M059J (cell line): ENCODE results near the gene DUSP5. TPM values are rescaled to one million over a fixed set of nuclear protein-coding genes. Genes with fewer than 3 reads are reported as not detected.
"Not testable (repeated sequence)": the region's sequence is repeated elsewhere in the genome, so short reads cannot be mapped to it uniquely, and the experiment has no call there.

Experiments
- DNase-seq: peaks from one replicate; pipeline ENCODE4 v3.0.0-alpha.2; 2012; ENCODE audit warnings: low read depth
- total RNA-seq: library from RNA; depleted of rRNA; stranded (reverse); fragments of >200 nt; shearing (Covaris generic); gene quantifications from 2 replicates; pipeline ENCODE4 v1.2.3, GENCODE V29; 2014; rRNA removed

Gene DUSP5, protein sequence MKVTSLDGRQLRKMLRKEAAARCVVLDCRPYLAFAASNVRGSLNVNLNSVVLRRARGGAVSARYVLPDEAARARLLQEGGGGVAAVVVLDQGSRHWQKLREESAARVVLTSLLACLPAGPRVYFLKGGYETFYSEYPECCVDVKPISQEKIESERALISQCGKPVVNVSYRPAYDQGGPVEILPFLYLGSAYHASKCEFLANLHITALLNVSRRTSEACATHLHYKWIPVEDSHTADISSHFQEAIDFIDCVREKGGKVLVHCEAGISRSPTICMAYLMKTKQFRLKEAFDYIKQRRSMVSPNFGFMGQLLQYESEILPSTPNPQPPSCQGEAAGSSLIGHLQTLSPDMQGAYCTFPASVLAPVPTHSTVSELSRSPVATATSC
- 6.8 and 8.1 TPM in 2 replicates for total RNA-seq

DNA sequence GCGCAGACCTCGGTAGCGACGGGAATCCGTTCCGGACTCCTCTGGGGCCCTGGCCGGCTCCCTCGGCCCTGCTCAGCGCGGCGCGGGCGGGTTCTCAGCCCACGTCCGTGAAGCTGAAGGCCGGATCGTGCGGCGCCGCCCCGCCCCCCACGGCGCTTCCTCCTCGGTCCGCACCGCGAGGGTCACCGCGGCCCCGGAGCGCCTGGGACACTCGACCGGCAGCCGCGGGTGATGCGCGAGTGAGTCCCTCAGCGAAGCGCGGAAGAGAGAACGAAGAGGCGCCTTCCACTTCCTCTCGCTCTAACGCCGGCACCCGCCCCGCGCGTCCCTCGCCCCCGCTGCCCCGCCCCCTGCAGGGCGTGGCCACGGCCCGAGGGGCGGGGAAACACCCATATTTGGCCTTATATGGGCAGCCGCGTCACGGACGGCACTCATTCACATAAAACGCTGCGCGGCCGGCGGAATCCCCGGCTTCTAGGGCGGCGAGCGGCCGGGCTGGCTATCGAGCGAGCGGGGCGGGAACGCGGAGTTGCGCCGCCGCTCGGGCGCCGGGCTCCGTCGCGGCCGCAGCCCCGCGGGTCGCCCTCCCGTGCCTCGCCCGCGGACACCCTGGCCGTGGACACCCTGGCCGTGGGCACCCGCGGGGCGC lies at the start of gene DUSP5:
TSS of gene DUSP5 (plus strand) at position 470 of the 649 bp plus-strand sequence. CDS start 215 bp downstream, outside the sequence.
- peak; percentile 92 for DNase-seq

DNA sequence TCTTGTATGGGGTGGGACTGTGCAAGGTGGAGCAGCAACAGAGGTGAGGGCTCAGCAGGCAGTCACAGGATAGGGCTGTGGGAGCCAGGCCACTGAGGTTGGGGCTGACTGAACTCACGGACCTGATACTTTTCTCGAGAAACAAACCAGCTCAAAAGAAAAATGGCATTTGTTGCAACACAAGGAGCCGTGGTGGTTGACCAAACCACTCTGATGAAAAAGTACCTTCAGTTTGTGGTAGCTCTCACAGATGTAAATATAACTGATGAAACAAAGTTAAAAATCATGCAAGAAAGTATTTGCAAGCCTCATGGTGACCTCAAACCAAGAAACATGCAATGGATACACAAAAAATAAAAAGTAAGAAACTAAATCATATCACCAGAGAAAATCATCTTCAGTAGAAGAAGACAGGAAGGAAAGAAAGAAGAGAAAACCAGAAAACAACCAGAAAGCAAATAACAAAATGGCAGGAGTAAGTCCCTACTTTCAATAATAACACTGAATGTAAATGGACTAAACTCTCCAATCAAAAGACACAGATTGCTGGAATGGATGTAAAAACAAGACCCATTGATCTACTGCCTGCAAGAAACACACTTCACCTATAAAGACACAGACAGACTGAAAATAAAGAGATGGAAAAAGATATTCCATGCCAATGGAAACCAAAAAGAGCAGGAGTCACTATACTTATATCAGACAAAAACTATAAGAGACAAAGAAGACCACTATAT lies 48.9 kb upstream of the DUSP5 start:
- DNase-seq = no peak

DNA sequence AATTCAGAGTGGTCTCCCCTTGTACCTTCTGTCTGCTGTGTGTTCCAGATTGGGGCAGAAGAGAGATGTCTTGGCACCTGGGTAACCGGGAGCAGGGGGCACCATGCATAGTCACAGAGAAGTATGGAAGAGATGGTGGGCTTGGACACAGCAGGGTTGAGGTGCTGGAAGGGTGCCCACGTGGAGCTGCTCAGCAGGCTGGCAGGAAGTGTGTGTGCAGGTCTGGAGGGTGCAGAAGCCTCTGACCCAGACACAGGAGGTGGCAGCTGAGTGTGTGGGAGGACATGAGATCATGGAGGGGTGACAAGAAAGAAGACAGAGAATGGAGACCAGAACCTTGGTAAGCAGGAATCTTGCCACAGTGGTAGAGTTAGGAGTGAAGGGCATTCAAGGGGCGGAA lies 42.3 kb upstream of the DUSP5 start:
- no peak for DNase-seq

DNA sequence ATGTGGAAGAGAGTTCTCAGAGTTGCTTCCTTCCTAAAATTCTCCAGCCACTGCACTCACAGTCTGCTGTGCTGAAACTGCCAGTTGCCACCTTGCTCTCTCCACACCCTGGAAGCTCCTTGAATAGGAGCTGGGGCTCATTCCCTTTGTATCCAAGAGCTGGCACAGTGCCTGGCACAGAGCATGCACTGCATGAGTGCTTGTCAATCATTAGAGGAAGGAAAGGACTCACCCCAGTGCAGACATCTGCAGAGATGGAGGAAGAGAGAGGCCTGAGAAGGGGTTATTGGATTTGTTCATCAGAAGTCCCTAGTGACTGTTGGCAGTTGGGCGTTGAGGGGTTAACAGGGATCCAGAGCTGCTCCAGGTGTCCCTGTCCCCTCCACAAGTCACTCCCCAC lies 41.7 kb upstream of the DUSP5 start:
- peak; percentile 43 for DNase-seq

DNA sequence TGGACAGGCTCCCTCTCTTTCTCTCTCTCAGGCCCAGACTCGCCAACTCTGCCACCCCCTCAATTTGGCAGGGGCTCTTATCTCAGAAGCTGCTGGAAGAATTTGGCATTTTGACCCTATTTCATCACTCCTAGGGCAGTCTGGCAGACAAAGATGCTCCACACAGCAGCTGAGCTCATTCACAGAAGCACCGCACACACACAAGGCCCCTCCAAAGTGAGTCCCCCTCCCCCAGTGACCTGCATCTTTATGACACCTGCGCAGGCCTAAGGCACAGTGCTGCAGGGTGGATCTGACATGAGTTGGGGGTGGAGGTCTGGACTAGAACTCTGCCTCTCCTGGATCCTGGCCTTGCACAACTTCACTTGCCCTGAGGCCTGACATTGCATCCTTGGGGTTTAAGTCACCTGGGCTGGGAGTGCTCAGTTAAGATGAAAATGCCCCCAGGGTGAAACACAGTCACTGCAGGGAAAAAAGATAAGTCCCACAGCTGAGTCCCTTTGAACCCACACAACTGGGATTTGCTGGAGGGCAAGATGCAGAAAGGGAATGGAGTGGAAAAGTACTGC lies 41.1 kb upstream of the DUSP5 start:
- DNase-seq = peak; percentile 94

DNA sequence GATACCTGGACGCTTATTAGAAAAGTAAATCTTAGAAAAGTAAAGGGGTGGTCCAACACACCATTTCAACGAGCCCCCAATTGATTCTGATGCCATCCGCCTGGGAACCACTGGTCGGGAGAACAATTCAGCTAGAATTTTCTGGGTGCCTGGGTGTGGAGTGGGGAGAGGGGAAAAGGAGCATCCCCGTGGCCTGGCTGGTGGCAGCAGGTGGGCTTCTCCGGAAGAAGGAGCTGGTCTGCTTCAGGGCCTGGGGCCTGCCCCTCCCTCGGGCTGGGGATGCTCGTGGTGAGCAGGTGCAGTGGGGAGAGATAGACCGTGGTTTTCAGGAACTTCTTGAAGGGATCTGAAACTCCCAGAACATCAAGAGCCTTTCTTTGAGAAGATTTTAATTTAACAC lies 39.9 kb upstream of the DUSP5 start:
- DNase-seq = no peak

DNA sequence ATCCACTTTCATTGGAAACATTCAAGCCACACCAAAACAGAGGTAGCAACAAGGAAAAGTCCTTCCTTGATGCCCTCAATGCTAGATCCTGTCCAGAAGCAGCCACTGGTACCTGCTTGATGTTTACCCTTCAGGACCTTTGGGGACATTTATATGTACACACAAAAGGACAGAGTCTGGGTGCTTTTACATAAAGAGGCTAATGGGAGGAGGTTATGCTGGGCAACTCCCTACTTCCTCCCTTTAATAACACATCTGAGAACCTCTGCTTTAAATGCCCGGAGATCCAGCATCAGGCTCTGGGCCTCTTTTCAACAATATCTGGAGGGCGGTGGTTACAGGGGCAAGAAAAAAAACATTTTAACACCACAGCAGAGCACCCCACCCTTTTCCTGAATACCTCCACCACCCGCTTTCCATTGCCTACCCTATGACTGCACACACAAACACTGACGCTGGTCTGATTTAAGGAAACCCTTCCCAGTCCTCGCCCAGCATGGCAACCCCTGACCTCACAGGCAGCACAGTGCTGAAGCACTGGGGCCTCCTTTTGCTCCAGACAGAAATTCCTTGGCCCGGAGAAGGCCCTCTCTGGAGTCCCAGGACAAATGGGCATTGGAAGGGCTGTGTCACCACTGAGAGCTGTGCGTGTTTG lies 39.3 kb upstream of the DUSP5 start:
- no peak for DNase-seq

DNA sequence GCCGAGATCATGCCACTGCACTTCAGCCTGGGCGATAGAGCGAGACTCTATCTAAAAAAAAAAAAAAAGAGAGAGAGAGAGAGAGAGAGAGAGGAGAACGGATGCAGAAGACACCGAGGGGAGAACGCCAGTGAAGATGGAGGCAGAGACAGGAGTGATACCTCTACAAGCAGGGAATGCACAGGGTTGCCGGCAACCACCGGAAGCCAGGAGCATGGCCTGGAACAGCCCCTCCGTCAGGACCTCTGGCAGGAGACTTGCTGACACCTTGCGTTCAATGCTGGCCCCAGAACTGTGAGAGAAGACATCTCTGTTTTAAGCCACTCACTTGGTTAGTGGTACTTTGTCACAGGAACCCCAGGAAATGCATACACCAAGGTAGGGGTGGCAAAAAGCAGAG lies 38.1 kb upstream of the DUSP5 start:
- DNase-seq = no peak

DNA sequence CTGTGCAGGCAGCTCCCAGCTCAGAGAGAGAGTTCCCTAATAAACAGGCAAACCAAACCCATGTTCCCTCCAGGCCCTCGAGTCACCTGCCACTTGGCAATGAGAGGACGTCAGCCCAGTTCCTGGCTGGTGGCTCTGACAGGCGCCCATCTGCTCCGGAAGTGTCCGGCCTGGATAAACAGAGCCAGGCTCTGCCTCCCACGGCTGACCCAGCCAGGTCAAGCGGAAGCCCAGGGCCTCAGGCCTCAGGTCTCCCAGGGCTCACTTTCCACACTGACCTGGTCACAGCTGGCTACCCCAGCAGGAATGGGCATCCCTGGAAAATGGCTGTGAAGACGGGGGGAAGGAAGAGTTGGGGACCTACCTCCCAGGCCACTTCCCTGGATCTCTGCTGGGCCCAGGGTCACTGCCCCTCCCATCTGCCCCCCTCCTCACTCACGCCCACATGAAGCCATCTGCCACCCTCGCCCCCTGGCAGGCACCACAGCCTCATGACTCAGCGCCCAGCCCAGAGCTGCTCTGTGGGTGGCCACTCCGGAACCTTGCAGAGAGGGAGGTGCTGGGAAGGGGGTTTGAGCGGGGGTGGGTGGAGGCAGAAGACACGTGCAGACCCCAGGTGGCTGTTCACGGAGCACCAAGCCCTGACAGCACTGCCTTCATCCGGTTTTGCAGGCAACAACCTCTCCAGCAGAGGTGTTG lies 37.4 kb upstream of the DUSP5 start:
- peak; percentile 88 for DNase-seq

DNA sequence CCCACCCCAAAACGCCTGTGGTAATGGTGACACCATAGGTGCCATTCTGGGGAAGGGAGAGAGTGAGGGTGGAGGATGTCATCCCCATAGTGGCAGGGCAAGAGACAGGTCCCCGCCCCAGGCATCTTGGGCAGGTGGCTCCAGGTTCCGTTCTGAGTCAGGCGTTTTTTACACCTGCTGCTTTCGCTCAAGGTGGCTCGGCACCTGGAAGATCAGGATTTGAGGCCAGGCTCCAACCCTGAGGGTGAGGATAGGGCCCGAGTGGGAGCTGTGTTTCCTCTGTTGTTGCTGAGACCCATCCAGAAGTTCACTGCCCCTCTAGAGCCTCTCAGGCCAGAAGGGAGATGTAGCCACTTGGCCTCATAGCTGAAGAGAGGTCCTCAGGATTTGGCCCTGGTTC lies 36.6 kb upstream of the DUSP5 start:
- DNase-seq = no peak

DNA sequence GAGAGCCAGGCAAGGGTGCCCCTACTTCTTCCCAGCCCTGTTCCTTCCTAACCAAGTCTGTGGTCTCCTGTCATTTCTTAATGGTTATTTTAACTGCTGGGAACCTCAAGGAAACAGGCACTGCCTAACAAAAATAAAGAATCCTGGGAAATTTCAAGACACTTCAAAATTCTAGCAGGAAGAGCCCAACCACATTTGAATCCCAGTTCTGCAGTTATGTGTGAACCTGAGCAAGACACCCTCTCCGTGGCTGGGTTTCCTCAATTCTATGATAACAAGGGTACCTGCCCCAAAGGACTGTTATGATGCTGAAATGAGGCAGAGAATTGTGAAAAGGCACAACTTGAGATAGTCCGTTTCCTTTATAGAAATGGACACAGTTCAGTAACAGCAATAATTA lies 36.2 kb upstream of the DUSP5 start:
- peak; percentile 16 for DNase-seq

DNA sequence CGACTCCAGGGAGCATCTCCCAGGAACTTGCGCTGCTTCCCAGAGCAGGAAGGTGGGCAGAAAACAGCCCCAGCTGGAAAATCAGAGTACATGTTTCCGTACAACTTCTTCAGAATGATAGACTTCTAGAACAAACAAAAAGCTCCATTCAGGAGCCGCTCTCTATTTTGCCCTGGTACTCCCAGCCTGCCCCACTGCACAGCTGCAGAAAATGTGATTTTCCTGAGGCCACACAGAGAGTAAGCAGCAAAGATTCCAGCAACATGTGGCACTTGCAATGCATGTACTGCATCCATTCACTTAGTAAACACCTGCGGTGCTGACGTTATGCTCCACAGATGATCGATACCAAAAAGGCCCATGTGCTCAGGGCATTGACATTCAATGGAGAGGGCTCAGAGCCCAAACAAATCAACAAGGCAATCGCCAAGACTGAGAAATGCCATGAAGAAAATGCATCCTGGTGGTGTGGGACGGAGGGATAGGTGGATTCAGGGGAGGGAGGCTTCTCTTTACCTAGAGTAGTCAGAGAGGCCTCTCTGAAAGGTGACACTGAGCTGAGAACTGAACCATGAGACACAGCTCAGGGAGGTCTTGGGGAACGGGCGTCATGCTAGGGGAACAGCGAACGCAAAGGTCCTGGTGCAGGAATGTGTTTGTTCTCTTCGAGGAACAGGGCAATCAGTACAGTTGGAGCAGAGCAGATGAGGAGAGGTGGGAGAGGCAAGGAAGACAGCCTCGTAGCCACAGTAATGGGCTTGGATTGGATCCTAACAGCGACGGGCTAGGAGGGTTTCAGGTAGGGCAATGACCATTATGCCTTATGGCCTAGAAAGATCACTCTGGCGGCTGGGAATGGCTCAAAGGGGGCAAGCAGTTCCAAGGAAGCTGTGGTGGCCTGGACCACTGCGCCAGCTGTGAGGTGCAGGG lies 35.3 kb upstream of the DUSP5 start:
- no peak for DNase-seq

DNA sequence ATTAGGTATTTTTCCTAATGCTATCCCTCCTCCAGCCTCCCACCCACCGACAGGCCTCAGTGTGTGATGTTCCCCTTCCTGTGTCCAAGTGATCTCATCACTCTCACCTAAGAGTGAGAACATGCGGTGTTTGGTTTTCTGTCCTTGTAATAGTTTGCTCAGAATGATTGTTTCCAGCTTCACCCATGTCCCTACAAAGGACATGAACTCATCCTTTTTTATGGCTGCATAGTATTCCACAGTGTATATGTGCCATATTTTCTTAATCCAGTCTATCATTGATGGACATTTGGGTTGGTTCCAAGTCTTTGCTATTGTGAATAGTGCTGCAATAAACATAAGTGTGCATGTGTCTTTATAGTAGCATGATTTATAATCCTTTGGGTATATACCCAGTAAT lies 29.4 kb upstream of the DUSP5 start:
- DNase-seq = not testable (repeated sequence)

DNA sequence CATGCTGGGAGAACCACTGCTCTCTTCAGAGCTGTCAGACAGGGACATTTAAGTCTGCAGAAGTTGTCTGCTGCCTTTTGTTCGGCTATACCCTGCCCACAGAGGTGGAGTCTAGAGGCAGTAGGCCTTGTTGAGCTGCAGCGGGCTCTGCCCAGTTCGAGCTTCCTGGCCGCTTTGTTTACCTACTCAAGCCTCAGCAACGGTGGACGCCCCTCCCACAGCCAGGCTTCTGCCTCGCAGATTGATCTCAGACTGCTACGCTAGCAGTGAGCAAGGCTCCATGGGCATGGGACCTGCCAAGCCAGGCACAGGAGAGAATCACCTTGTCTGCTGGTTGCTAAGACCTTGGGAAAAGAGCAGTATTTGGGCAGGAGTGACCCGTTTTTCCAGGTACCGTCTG lies 27.2 kb upstream of the DUSP5 start:
- not testable (repeated sequence) for DNase-seq

DNA sequence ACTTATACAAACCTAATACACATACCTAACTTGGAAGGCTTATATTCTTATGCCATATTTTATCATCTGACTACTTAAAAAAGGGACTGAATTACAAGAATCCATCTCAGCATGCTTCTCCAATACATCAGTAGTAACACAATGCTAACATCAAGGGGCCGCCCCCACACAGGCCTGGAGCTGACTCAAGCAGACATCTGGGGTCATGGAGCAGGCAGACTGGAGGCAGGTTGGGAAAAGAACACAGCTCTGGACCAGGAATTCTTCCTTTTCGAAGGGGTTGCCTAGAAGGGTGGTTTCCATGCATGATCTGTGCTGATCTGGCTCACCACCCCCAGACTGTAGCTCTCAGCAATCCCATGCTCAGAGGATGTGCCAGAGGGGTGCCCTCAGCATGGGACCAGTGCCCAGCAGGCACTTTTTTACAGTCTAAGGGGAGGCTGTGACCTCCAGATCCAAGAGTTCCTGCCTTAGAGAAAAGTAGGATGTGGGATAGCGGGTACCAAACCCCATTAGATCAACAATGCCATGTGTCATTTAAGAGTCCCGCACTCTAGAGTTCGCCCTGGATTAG lies 26.1 kb upstream of the DUSP5 start:
- no peak for DNase-seq

DNA sequence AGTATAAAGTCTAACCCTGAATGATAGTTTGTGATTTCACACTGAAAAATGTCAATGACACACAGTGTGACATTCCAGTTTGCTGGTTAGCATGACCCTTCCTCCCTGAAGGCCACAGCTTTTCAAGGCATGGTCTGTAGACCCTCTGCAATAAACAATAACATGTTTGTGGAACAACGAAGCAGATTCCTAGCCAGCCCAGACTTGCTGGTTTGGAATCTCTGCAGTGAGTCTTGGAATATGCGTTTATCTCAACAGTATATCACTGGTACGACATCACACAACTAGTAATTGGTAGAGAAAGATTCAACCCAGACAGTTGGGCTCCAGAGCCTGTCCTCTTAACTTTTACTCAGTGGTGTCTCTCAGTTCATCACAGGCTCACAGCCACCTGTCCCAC lies 23.7 kb upstream of the DUSP5 start:
- DNase-seq = no peak

DNA sequence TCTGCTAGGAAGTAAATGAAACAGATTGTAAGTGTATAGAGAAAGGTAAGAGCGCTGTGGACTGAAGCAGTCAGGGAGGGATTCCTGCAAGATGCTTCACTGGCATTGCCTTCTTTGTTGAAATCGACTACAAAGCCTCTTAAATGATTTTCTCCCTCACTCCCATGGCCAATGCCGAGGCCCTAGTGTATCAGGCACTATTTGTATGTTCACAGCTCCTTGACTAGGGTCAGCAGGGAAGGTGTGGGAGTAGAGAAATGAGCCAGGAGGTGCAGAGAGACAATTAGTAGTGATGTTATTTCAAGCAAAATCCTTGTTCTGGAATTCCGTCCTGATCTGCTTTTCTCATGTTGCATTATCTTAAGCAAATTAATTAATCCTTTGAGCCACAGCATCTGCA lies 22.9 kb upstream of the DUSP5 start:
- no peak for DNase-seq

DNA sequence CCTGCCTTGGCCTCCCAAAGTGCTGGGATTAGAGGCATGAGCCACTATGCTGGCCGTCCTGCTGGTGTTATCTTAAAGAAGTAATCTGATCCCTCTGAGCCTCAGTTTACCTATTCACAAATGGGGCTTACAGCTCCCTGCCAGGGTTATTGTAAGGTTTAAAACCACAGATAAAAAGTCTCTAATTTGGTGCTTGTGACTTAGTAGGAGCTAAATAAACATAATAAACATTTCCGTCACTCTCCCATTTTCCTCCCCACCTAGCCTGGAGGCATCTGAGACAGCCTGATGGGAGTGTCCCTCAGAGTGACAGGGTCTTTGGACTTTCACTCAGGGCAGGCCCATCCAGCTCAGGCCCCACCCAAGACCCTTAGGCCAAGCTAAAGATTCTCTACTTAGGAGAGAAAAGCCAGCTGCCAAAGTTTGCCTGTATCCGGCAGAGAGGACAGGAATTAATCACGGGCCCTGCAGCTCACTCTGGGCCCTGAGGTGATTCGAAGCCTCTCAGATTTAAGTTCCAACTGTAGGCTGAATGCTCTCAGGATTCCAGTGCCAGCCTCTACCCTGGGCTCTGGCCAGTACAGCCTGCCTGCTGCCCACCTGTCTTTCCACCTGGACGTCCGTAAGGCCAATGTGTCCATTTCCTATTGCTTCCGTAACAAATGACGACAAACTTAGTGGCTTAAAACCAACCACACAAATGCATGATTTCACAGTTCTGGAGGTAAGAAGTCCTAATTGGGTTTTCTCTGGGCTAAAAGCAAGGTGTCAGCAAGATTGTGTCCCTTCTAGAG lies 21.8 kb upstream of the DUSP5 start:
- no peak for DNase-seq

DNA sequence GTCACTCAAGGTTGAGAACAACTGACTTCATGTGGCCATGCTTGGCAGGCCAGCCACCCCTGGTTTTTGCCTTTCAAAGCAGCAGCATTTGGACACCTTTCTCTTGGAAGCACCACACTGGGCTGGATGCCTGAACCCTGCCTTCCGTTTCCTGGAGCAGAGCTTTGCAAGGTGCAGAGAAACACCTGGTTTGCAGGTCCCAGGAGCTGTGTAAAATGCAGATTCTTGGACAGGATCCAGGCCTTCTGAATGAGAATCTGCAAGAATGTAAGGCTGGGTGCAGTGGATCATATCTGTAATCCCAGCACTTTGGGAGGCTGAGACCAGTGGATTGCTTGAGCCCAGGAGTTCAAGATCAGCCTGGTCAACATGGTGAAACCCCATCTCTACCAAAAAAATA lies 18.0 kb upstream of the DUSP5 start:
- DNase-seq = no peak
